Left forelimb (tissue), 1 donor: ENCODE data around the gene GAGE12J.
"Not testable (repeated sequence)": the region's sequence is repeated elsewhere in the genome, so short reads cannot be mapped to it uniquely, and the experiment has no call there.

Experiments used
- DNase-seq: peaks from one replicate; pipeline ENCODE4 v3.0.0-alpha.2; 2018; ENCODE audit warnings: low spot score

The GAGE12J gene, protein sequence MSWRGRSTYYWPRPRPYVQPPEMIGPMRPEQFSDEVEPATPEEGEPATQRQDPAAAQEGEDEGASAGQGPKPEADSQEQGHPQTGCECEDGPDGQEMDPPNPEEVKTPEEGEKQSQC

DNA sequence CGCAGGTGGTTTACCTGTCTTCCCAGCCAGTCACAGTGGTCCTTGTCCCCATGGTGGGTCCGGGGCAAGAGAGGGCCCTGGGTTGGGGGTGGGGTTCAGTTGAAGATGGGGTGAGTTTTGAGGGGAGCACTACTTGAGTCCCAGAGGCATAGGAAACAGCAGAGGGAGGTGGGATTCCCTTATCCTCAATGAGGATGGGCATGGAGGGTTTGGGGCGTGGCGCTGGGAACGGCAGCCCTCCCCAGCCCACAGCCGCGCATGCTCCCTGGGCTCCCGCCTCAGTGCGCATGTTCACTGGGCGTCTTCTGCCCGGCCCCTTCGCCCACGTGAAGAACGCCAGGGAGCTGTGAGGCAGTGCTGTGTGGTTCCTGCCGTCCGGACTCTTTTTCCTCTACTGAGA is at the start of gene GAGE12J:
Gene GAGE12J (plus strand): TSS at position 301 of the 400 bp plus-strand sequence. CDS start 1,157 bp downstream, outside the sequence.
- not testable (repeated sequence) for DNase-seq

DNA sequence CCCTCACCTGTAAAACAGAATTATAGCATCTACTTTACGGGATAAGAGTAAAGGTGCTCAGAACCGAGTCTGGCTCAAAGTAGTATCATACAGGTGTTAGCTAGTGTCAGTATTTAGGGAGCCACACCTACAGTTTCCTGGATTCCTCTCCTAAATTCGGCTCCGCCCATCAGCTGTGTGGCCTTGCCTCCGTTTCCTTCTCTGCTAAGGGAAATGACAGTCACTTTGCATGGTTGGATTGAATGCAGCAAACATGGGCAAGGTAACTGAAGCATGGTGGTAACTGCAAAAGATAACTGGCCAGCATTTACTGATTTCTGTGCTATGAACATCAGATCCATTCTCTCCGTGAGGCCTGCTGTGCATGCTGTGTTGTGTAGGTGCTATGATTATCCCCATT is 49.4 kb upstream of the GAGE12J start:
- DNase-seq = no peak

DNA sequence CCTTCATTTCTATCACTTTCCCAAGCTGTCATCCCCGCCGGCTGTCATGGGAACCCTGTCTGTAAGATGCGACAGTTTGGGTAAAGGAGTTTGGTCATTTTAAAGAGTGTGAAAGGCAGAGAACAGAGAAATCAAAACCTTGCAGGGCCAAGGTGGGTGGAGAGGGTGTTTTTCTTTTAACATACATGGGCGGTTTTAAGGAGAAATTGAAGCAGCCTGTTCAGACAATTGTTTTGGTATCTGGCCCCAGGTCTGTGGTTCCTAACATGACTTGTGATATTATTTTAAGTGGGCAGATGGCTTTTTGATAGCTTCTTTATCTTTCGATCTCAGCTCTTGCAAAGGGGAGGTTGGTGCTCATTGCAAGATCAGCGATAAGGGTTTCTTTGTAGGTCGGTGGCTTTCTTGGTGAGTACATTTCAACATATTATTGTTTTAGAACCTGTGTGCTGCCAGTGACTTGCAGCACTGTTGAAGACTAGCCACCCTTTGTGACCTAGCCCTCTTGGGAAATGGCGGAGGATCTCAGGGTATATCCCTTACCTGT is 48.6 kb upstream of the GAGE12J start:
- no peak for DNase-seq

DNA sequence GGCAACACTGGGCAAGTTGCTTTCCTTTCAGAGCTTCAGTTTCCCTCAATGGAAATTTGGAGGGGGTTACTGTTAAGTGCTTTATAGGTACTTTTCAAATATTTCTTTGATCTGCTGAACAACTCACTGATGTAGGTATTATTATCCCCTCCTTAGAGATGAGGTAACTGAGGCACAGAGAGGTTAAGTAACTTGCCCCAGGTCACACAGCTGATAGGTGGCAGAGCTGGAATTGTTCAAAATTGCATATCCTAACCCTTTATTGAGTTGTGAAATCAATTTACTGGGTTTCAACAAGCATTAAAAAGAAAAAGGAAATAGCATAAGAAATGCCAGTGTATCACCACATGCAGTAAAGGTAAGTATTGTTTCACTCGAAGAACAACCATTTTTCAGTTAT is 45.6 kb upstream of the GAGE12J start:
- DNase-seq = no peak

DNA sequence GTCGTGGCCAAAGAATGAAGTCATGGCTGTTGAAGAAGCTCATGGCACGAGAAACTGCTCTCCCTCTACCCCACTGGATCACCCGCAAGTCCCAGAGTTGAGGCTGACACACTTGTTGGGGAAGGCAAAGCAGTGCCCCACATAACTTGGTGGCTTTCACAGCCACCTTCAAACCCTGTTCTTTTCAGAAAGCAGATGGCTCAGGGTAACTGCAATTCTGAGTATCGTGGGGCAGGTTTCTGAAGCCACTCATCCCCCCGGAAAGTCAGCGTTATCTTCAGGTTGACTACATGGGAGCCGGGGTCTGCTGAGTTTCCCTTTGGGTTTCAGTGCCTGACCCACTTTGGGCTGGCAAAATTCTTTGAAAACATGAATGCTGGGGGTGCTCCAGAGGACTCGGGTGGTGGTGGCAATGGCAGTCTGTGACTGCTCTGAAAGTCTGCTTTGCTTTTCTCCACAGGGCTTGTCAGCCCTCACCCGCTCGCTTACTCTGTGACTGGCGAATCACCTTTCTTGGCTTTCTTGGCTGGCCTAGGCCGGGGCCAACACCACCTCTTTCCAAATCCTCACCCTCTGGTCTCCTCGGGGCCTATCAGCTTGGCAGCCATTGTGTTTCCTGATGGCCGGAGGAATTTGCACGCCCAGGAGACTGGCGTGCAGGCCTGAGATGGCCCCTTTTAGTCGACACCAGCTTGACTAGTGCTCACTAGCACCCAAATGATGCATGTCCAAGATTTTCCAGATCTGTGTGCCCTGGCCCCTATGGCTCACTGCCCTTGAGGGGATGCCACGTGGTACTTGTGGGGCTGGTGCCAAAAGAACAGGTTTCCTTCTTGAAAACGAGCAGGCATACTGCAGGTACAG is 44.9 kb upstream of the GAGE12J start:
- DNase-seq = no peak

DNA sequence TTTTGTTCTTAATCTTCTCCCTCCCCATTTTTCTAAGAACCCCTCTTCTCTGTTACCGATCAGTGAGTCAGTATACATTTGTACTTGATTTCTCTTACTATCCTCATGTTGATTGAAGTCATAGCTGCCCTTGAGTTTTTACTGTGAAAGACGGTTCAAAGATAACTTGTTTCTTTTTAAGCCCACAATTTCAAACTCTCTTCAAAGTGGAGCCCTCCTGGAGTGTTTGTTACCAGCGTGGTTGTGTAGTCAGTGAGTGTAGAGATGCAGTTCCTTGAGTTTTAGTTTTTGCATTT is 44.4 kb upstream of the GAGE12J start:
- DNase-seq = no peak

DNA sequence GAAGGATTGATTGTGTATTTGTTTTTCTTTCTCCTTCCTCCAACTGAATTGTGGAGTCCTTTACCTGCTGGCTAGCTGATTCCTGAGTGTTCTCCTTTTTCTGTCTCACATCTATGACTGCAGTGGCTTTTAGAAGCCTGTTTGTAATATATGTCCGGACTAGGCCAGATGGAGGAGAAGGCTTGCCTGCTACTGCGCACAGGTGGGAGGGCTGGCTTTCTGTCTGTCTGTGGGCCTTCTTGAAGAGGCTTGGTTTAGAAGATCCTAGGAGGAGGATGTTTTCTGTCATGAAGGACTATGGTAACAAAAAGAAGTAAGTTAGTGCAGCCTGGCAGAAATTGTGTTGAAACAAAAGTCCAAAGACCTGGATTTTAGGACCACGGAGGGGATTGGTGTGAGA is 43.8 kb upstream of the GAGE12J start:
- no peak for DNase-seq

DNA sequence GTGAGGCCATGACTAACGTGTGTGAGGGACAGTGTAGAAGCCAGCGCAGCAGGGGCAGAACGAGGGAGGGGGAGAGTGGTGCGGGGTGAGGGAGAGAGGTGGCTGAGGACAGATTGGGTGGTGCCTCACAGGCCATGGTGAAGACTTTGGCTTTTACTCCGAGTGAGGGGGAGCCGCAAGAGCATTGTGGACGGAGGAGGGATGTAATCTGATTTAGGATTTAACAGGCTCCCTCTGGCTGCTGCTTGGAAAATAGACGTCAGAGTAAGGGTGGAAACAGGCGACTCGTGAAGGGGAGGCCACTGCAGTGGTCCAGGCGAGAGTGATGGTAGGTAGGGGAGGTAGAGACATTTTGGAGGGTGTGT is 39.2 kb upstream of the GAGE12J start:
- DNase-seq = no peak

DNA sequence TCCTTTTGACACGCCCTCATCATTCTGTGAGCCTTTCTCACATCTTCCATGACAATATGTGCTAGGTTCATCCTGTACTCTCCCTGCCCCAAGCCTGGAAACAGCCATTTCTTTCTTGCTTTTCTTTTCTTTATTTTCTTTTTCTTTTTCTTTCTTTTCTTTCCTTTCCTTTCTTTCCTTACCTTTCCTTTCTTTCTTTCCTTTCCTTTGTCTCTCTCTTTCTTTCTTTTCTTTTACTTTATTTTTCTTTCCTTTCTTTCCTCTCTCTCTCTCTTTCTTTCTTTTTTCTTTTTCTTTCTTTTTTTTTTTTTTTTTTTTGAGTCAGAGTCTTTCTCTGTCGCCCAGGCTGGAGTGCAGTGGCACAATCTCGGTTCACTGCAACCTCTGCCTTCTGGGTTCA is 37.6 kb upstream of the GAGE12J start:
- DNase-seq = no peak

DNA sequence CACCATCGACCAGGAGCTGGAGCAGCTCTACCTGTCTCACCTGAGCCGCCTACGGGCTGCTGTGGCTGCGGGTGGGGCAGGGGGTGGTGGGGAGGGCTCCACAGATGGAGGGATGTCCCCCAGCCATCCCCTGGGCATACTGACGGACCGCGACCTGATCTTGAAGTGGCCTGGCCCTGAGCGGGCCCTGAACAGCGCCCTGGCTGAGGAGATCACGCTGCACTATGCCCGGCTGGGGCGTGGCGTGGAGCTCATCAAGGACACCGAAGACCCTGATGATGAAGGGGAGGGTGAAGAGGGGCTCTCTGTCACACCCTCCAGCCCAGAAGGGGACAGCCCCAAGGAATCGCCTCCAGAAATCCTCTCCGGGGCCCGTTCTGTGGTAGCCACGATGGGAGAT is 35.7 kb upstream of the GAGE12J start:
- no peak for DNase-seq

DNA sequence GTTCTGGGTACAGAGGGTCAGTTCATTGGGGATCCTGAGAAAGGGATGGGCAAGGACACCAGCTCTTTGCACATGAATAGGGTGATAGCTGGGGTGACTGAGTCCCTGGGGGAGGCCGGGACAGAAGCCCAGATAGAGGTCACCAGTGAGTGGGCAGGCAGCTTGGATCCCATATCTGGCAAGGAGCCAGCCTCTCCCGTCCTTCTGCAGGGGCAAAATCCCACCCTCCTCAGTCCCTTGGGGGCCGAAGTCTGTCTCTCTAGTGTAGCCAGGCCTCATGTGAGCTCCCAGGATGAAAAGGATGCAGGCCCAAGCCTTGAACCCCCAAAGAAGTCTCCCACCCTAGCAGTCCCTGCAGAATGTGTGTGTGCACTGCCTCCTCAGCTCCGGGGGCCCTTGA is 35.3 kb upstream of the GAGE12J start:
- DNase-seq = no peak

DNA sequence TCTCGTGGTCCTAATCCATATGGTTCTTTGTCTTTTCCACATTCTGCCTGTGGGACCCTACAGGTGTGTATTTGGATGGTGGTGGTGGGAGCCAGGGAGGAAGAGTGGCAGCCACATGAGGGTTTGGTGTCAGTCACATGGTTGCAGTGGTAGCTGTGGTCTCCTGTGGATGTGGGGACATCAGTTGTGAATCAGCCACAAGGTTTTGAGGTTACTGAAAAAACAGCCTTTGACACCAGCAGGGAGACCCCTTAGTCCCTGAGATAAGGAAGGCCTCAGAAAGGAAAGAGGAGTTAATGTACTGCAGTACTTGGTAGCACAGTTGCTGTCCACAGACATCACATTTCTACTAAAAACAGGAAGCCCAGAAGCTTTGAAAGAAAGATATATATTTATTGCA is 34.2 kb upstream of the GAGE12J start:
- no peak for DNase-seq

DNA sequence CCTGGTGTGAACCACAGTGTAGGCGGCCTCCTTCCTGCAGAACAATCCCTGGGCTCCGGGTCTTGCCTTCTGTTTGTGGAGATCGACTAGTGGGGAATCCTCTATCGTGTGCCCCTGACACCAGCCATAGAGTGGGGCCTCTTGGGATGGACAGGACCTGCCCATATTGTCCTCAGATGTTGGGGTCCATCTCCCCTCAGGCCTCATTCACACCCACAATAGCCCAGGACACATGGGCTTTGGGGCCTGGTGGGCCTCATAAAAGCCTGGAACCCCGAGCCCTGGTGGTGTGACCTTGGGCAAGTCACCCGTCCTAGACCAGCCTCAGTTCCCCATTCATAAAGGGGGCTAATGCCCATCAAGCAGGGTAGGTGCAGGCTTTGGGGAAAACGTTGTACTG is 31.6 kb upstream of the GAGE12J start:
- DNase-seq = no peak

DNA sequence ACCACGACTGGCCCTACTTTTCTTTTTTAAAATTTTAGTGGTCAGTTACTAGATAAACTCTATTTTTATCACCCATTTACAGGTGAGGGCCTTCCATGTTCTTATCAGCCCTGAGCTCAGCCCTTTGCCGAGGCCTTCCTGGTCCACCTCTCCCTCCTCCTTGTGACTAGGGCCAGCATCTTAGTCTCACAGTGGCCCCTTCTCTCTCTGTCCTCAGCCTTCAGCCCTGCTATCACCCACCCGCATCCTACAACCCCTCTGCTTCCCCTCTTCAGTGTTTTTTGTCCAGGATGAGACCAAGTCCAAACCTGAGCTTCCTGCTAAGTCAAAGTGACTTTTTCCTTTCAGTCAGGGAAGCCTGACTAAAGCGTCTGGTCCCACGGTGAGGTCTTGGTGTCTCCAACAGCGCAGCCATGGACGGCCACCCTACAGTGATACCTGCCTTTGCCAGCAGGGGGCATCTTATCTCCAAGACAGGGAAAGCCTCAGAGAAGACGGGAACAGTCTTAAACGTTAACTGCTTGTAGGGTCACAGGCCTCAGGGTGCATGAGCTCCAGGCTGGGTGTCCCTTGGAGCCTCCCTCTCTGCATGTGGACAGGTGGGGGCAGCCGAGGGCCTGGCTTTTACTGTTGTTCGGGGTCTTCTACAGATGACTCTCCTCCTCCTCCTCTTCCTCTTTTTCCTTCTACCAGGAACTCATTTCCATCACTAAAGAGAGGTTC is 30.1 kb upstream of the GAGE12J start:
- DNase-seq = no peak

DNA sequence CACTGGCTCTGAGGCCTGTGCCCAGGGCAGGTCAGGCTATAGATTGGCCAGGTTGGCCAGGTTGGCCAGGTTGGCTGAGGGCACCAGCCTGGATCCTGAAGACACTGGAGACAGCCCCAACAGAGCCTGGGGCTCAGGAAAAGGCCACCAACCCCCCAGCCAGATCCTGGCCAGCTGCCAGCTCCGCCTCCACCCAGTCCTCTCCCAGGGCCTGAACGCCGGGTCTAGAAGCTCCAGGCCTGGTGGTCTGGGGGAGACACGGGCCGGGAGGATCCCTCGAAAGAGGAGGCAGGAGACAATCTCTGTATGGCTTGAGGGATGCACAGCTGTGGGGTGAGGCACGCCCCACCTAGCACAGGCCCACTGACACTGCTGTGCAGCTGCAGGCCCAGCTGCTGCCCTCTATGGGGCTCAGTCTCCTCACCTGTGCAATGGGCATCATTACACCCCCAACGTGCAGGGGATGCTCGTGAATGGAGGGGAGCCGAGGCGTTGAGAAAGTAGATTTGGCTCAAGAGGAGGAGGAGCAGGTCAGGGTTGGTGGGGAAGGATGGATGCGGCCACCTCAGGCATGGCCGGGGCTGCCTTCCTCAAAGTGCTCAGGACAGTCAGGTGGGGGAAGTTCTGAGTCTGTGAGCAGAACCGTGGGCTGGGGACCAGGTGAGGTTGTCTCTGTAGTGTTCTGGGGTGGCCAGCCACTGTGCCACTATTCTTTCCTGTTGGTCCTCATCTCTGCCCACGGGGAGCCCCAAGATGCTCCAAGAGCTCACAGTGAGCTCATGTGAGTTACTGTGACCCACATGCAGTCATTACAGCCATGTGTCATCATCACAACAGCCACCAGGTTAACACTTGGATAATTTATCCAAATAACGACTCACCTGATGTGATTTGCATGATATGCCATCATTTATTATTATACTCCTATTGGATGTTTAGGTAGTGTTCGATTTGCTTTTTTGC is 29.2 kb upstream of the GAGE12J start:
- no peak for DNase-seq

DNA sequence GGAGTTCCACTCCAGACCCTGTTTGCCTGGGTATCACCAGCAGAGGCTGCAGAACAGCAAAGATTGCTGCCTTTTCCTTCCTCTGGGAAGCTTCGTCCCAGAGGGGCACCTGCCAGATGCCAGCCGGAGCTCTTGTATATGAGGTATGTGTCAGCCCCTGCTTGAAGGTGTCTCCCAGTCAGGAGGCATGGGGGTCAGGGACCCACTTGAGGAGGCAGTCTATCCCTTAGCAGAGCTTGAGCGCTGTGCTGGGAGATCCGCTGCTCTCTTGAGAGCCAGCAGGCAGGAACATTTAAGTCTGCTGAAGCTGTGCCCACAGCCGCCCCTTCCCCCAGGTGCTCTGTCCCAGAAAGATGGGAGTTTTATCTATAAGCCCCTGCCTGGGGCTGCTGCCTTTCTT is 22.5 kb upstream of the GAGE12J start:
- DNase-seq = not testable (repeated sequence)

DNA sequence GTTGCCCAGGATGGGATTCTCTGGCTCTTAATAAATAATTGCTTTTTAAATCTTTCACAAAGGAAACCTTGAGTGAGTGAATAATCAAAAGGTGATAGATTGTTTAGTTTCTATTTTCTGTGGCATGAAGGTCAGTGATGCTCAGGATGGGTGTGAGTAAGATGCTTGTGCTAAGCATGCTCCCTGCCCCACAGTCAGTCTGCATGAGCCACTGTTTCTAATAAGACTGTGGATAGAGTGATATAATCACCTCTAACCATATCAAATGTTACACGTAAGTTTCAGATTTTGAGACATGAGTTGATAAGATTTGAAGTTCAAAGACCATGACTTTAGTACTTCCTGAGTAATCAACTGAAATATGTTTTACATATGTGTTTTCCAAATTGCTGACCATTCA is 21.1 kb upstream of the GAGE12J start:
- DNase-seq = no peak

DNA sequence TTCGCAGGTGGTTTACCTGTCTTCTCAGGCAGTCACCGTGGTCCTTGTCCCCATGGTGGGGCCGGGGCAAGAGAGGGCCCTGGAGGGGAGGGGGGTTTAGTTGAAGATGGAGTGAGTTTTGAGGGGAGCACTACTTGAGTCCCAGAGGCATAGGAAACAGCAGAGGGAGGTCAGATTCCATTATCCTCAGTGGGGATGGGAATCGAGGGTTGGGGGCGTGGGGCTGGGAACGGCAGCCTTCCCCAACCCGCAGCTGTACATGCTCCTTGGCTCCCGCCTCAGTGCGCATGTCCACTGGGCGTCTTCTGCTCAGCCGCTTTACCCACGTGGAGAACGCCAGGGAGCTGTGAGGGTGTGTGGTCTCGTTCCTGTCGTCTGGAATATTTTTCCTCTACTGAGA is 18.5 kb upstream of the GAGE12J start, which contains the start of gene GAGE10:
Gene GAGE10 (plus strand): TSS at position 301 of the 400 bp plus-strand sequence. CDS start 1,214 bp downstream, outside the sequence.
- no peak for DNase-seq

DNA sequence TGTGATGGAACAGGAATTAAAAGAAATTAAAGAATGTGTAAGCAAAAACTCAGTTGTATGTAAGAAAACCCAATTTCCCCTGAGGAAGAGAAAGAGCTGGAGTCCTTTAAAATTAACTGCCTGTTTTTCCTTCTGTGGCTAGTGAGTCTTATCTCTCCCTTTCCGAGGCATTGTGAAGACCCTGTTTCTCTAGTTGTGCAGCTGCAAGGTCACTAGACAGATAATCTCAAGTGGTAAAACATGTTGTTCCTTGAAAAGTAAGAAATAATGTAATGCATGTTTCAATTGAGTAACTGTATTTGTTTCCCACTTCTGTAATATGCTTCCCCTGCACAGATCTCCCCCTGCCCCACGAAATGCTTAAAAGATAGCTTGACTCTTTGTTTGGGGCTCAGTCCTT is 14.1 kb upstream of the GAGE12J start:
- DNase-seq = not testable (repeated sequence)

DNA sequence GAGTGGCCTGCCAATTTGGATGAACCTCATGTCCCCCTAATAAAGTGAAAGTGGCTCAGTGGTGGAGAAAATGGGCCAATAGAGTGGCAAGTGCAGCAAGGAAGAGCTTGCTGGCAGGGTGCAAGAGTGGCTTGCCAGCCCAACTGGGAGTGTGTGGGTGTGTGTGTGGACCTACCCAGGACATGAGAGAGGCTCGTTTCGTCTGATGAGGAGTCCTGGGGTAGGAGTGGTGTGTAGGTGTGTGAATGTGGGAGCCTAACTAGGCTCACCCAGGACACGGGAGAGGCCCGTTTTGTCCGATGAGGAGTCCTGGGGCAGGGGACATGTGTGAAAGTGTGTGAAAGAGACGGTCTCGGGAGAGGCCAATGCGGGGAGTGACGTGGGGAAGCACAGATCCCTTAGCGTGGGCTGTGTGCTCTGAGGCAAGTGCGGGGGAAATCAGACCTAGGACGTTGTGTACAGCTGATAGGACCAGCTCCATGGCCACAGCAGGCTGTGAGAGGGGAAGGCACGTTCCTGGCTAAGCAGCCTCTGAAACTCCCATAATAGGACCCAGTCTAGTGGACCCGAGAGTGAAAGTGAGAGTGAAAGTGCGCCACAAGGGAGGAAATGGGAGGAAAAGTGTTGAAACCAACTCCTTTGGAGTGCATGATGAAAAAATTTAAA is 13.1 kb upstream of the GAGE12J start:
- DNase-seq = no peak

DNA sequence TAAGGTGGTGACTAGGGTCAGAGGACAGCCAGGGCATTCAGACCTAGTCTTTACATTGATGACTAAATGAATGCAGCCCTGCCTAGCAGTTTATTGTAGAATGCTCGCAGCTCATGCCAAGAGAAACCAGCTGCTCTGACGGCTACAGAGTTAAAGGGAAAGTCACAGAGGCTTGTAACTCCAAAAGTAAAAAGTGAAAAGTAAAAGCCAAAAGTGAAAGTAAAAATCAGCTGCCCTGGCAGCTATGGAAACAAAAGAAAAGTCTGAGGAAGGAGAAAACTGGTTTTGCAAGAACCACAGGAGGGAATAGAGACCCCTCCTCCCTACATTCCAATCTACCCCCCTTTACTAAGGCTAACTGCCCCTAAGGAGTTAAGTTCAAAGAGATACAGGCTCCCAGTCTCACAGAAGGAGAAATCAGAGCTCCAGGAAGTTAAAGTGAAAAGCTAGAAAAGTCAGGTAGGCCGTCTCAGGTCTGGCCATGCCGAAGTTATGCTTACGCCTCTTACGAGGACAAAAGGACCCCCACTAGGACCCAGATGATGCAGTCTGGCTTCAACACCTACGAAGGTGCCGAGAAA is 12.3 kb upstream of the GAGE12J start:
- no peak for DNase-seq
